Activated naive CD4-positive, alpha-beta T cell treated with anti-CD3 and anti-CD28 coated beads, Interleukin-2, amount 50 U/mL, for 24 hours (primary cell): ENCODE measurements around the gene DNAI4.
"Not testable (repeated sequence)": the region's sequence is repeated elsewhere in the genome, so short reads cannot be mapped to it uniquely, and the experiment has no call there.

Source experiments
- H3K27ac Mint-ChIP-seq: one replicate; pipeline ENCODE4 v1.8.0; 2021; ENCODE audit warnings: mild to moderate bottlenecking, mixed read lengths
- H3K27me3 Mint-ChIP-seq: one replicate; pipeline ENCODE4 v1.8.0; 2021; ENCODE audit warnings: mixed read lengths
- H3K36me3 Mint-ChIP-seq: one replicate; pipeline ENCODE4 v1.8.0; 2021; ENCODE audit warnings: mixed read lengths
- H3K4me1 Mint-ChIP-seq: one replicate; pipeline ENCODE4 v1.8.0; 2021; ENCODE audit warnings: mixed read lengths
- H3K4me3 Mint-ChIP-seq: one replicate; pipeline ENCODE4 v1.8.0; 2021; ENCODE audit warnings: mild to moderate bottlenecking, mixed read lengths
- H3K9me3 Mint-ChIP-seq: one replicate; pipeline ENCODE4 v1.8.0; 2021; ENCODE audit warnings: mixed read lengths

The DNAI4 gene

GRCh38 chr1:66933887-66934700 is 9.4 kb upstream of the DNAI4 start:
- peak overlapping the region; percentile 87 for H3K27ac Mint-ChIP-seq
- peak overlapping the region; percentile 88 for H3K4me3 Mint-ChIP-seq
- no peaks in the 10 kb centered on the region for H3K27me3 Mint-ChIP-seq
- peaks cover 11% of the 10 kb centered on the region for H3K36me3 Mint-ChIP-seq
- H3K4me1 Mint-ChIP-seq: peaks cover 74% of the 10 kb centered on the region
- H3K9me3 Mint-ChIP-seq: no peaks in the 10 kb centered on the region

GRCh38 chr1:66932291-66932690 is 7.6 kb upstream of the DNAI4 start:
- Mint-ChIP-seq H3K4me1 (peaks cover 71% of the 10 kb centered on the region), H3K4me3 (peak overlapping the region; percentile 88), H3K27me3 (no peaks in the 10 kb centered on the region), H3K9me3 (no peaks in the 10 kb centered on the region), H3K27ac (peak overlapping the region; percentile 87), H3K36me3 (peaks cover 11% of the 10 kb centered on the region)

GRCh38 chr1:66931590-66931989 is 6.9 kb upstream of the DNAI4 start:
- H3K27me3 Mint-ChIP-seq: no peaks in the 10 kb centered on the region
- peaks cover 69% of the 10 kb centered on the region for H3K4me1 Mint-ChIP-seq
- H3K27ac Mint-ChIP-seq: peak overlapping the region; percentile 98
- no peaks in the 10 kb centered on the region for H3K9me3 Mint-ChIP-seq
- peak overlapping the region; percentile 98 for H3K4me3 Mint-ChIP-seq
- H3K36me3 Mint-ChIP-seq: peaks cover 11% of the 10 kb centered on the region

GRCh38 chr1:66930823-66931174 is 6.1 kb upstream of the DNAI4 start:
- no peaks in the 10 kb centered on the region for H3K27me3 Mint-ChIP-seq
- H3K27ac Mint-ChIP-seq: peak overlapping the region; percentile 98
- peak overlapping the region; percentile 98 for H3K4me3 Mint-ChIP-seq
- H3K9me3 Mint-ChIP-seq: no peaks in the 10 kb centered on the region
- H3K36me3 Mint-ChIP-seq: peaks cover 9% of the 10 kb centered on the region
- H3K4me1 Mint-ChIP-seq: peaks cover 71% of the 10 kb centered on the region

- peak overlapping the region; percentile 98 for H3K4me3 Mint-ChIP-seq
- H3K27me3 Mint-ChIP-seq: no peaks in the 10 kb centered on the region
- peaks cover 5% of the 10 kb centered on the region for H3K36me3 Mint-ChIP-seq
- peaks cover 67% of the 10 kb centered on the region for H3K4me1 Mint-ChIP-seq
- H3K9me3 Mint-ChIP-seq: no peaks in the 10 kb centered on the region
- peak overlapping the region; percentile 98 for H3K27ac Mint-ChIP-seq
These were observed 5.6 kb upstream of the DNAI4 start for GRCh38 chr1:66929999-66930822.

GRCh38 chr1:66929691-66929998 is 5.0 kb upstream of the DNAI4 start:
- H3K36me3 Mint-ChIP-seq: peaks cover 5% of the 10 kb centered on the region
- peak overlapping the region; percentile 98 for H3K4me3 Mint-ChIP-seq

GRCh38 chr1:66929146-66929688 is 4.6 kb upstream of the DNAI4 start:
- peaks cover 62% of the 10 kb centered on the region for H3K4me1 Mint-ChIP-seq

More at GRCh38 chr1:66929691-66929998, 5.0 kb upstream of the DNAI4 start:
- Mint-ChIP-seq H3K4me1 (peaks cover 62% of the 10 kb centered on the region), H3K9me3 (no peaks in the 10 kb centered on the region), H3K27me3 (no peaks in the 10 kb centered on the region), H3K27ac (peak overlapping the region; percentile 87)

GRCh38 chr1:66927528-66927927 is 2.9 kb upstream of the DNAI4 start:
- Mint-ChIP-seq H3K9me3 (no peaks in the 10 kb centered on the region), H3K27me3 (no peaks in the 10 kb centered on the region), H3K4me1 (peaks cover 59% of the 10 kb centered on the region), H3K27ac (peak overlapping the region; percentile 60), H3K4me3 (no peak overlapping the region), H3K36me3 (peaks cover 5% of the 10 kb centered on the region)

More at GRCh38 chr1:66929146-66929688, 4.6 kb upstream of the DNAI4 start:
- Mint-ChIP-seq H3K27ac (peak overlapping the region; percentile 87), H3K4me3 (peak overlapping the region; percentile 98), H3K36me3 (peaks cover 5% of the 10 kb centered on the region), H3K9me3 (no peaks in the 10 kb centered on the region), H3K27me3 (no peaks in the 10 kb centered on the region)

GRCh38 chr1:66925944-66926343 is 1.3 kb upstream of the DNAI4 start:
- H3K4me3 Mint-ChIP-seq: peak overlapping the region; percentile 91
- H3K27ac Mint-ChIP-seq: peak overlapping the region; percentile 96
- peaks cover under 1% of the 10 kb centered on the region for H3K36me3 Mint-ChIP-seq
- H3K9me3 Mint-ChIP-seq: no peaks in the 10 kb centered on the region
- H3K27me3 Mint-ChIP-seq: no peaks in the 10 kb centered on the region
- H3K4me1 Mint-ChIP-seq: peaks cover 59% of the 10 kb centered on the region

- Mint-ChIP-seq H3K4me1 (peaks cover 63% of the 10 kb centered on the region), H3K9me3 (no peaks in the 10 kb centered on the region), H3K36me3 (peaks cover 3% of the 10 kb centered on the region), H3K27ac (peak overlapping the region; percentile 96), H3K4me3 (peak overlapping the region; percentile 91), H3K27me3 (no peaks in the 10 kb centered on the region)
These were observed 878 bp upstream of the DNAI4 start for GRCh38 chr1:66925558-66925910.

- Mint-ChIP-seq H3K4me1 (peaks cover 26% of the 10 kb centered on the region), H3K27me3 (no peaks in the 10 kb centered on the region), H3K9me3 (peaks cover 4% of the 10 kb centered on the region), H3K36me3 (peaks cover 15% of the 10 kb centered on the region), H3K27ac (no peak overlapping the region), H3K4me3 (no peak overlapping the region)
These were observed 4.1 kb downstream of the DNAI4 start for GRCh38 chr1:66920543-66920942.

GRCh38 chr1:66919828-66920227 is 4.8 kb downstream of the DNAI4 start:
- Mint-ChIP-seq H3K9me3 (peaks cover 4% of the 10 kb centered on the region), H3K27ac (no peak overlapping the region), H3K4me1 (peaks cover 26% of the 10 kb centered on the region), H3K36me3 (peaks cover 15% of the 10 kb centered on the region), H3K27me3 (no peaks in the 10 kb centered on the region), H3K4me3 (no peak overlapping the region)

- H3K27me3 Mint-ChIP-seq: no peaks in the 10 kb centered on the region
- peak overlapping the region; percentile 10 for H3K27ac Mint-ChIP-seq
- no peak overlapping the region for H3K4me3 Mint-ChIP-seq
- peaks cover 4% of the 10 kb centered on the region for H3K9me3 Mint-ChIP-seq
- H3K4me1 Mint-ChIP-seq: peaks cover 24% of the 10 kb centered on the region
- peaks cover 15% of the 10 kb centered on the region for H3K36me3 Mint-ChIP-seq
These were observed 5.6 kb downstream of the DNAI4 start for GRCh38 chr1:66919063-66919462.

GRCh38 chr1:66917476-66917875 is 7.2 kb downstream of the DNAI4 start:
- no peak overlapping the region for H3K27ac Mint-ChIP-seq
- peaks cover 12% of the 10 kb centered on the region for H3K4me1 Mint-ChIP-seq
- no peak overlapping the region for H3K4me3 Mint-ChIP-seq
- peaks cover 4% of the 10 kb centered on the region for H3K9me3 Mint-ChIP-seq
- H3K27me3 Mint-ChIP-seq: no peaks in the 10 kb centered on the region
- H3K36me3 Mint-ChIP-seq: peaks cover 15% of the 10 kb centered on the region

GRCh38 chr1:66916320-66916719 is 8.3 kb downstream of the DNAI4 start:
- Mint-ChIP-seq H3K36me3 (peaks cover 15% of the 10 kb centered on the region), H3K4me3 (no peak overlapping the region), H3K4me1 (peaks cover 7% of the 10 kb centered on the region), H3K27me3 (no peaks in the 10 kb centered on the region), H3K9me3 (peaks cover 4% of the 10 kb centered on the region), H3K27ac (no peak overlapping the region)

- H3K9me3 Mint-ChIP-seq, H3K4me1 Mint-ChIP-seq, H3K4me3 Mint-ChIP-seq, H3K27me3 Mint-ChIP-seq, H3K27ac Mint-ChIP-seq: not testable (repeated sequence)
- peaks cover 12% of the 10 kb centered on the region for H3K36me3 Mint-ChIP-seq
These were observed 9.5 kb downstream of the DNAI4 start for GRCh38 chr1:66915203-66915602.
